ENCODE results near the gene ZNG1F.
"Not testable (repeated sequence)": the region's sequence is repeated elsewhere in the genome, so short reads cannot be mapped to it uniquely, and the experiment has no call there.

The ZNG1F gene

GRCh38 chr9:41123396-41123795 lies 65.7 kb downstream of the ZNG1F start:
- not testable (repeated sequence) for DNase-seq, ATAC-seq

- not testable (repeated sequence) for DNase-seq, ATAC-seq
Observed at GRCh38 chr9:41120696-41121095, 68.4 kb downstream of the ZNG1F start.

GRCh38 chr9:41119719-41120118 lies 69.4 kb downstream of the ZNG1F start:
- not testable (repeated sequence) for DNase-seq, ATAC-seq

- DNase-seq, ATAC-seq: not testable (repeated sequence)
Observed at GRCh38 chr9:41119311-41119710, 69.8 kb downstream of the ZNG1F start.

GRCh38 chr9:41113348-41113747 lies 75.8 kb downstream of the ZNG1F start:
- ATAC-seq, DNase-seq: not testable (repeated sequence)

- not testable (repeated sequence) for ATAC-seq, DNase-seq
Observed at GRCh38 chr9:41111414-41111813, 77.7 kb downstream of the ZNG1F start.

- ATAC-seq: not testable (repeated sequence)
Observed at GRCh38 chr9:41110913-41111312, 78.2 kb downstream of the ZNG1F start.

GRCh38 chr9:41109253-41109652 lies 79.9 kb downstream of the ZNG1F start:
- not testable (repeated sequence) for ATAC-seq

More at GRCh38 chr9:41110913-41111312, 78.2 kb downstream of the ZNG1F start:
- DNase-seq: peak; percentile 9

GRCh38 chr9:41108816-41109215 lies 80.3 kb downstream of the ZNG1F start:
- not testable (repeated sequence) for ATAC-seq, DNase-seq

More at GRCh38 chr9:41109253-41109652, 79.9 kb downstream of the ZNG1F start:
- DNase-seq: not testable (repeated sequence)

- DNase-seq, ATAC-seq: not testable (repeated sequence)
Observed at GRCh38 chr9:41106472-41107116, 82.5 kb downstream of the ZNG1F start.

- not testable (repeated sequence) for ATAC-seq, DNase-seq
Observed at GRCh38 chr9:41105557-41106253, 83.4 kb downstream of the ZNG1F start.

- not testable (repeated sequence) for DNase-seq, ATAC-seq
Observed at GRCh38 chr9:41104542-41104941, 84.6 kb downstream of the ZNG1F start.

GRCh38 chr9:41100508-41100907 lies 88.6 kb downstream of the ZNG1F start:
- ATAC-seq: not testable (repeated sequence)

GRCh38 chr9:41098759-41099158 lies 90.4 kb downstream of the ZNG1F start:
- DNase-seq, ATAC-seq: not testable (repeated sequence)

More at GRCh38 chr9:41100508-41100907, 88.6 kb downstream of the ZNG1F start:
- not testable (repeated sequence) for DNase-seq

- DNase-seq: not testable (repeated sequence)
- ATAC-seq: peak; percentile 43
Observed at GRCh38 chr9:41095060-41095459, 94.1 kb downstream of the ZNG1F start.

GRCh38 chr9:41094010-41094773 lies 94.9 kb downstream of the ZNG1F start:
- DNase-seq, ATAC-seq: not testable (repeated sequence)

- ATAC-seq, DNase-seq: not testable (repeated sequence)
Observed at GRCh38 chr9:41090922-41091321, 98.2 kb downstream of the ZNG1F start.

- DNase-seq, ATAC-seq: not testable (repeated sequence)
Observed at GRCh38 chr9:41090386-41090785, 98.7 kb downstream of the ZNG1F start.

- peak; percentile 63 for ATAC-seq
- DNase-seq: not testable (repeated sequence)
Observed at GRCh38 chr9:41088450-41089059, 100.6 kb downstream of the ZNG1F start.

GRCh38 chr9:41087929-41088328 lies 101.2 kb downstream of the ZNG1F start:
- ATAC-seq, DNase-seq: not testable (repeated sequence)

- ATAC-seq, DNase-seq: not testable (repeated sequence)
Observed at GRCh38 chr9:41087157-41087780, 101.8 kb downstream of the ZNG1F start.

Data from stimulated activated naive CD8-positive, alpha-beta T cell treated with anti-CD3 and anti-CD28 coated beads, Interleukin-15, Interleukin-2, amounts not matched to agents 100 U/mL and 50 U/mL, for 24 hours (primary cell).